ENCODE data around the gene AQP12B.
A peak's percentile ranks its signal among the peaks of the same experiment; 100 is the strongest.

AQP12B gene

GRCh38 chr2:240711701-240712100, 29.0 kb upstream of the AQP12B start:
- Histone ChIP-seq H2BK15ac (replicated peaks; ENCODE audit: low read depth) (no peak overlapping the region), H3K4me3 (ENCODE audit: low read length) (no peak overlapping the region), H3K27me3 (ENCODE audit: insufficient read depth, low read length, poor library complexity) (no peaks in the 10 kb centered on the region), H3K79me2 (ENCODE audit: control insufficient read depth, insufficient read depth, low read length) (no peaks in the 10 kb centered on the region), H3K36me3 (ENCODE audit: control insufficient read depth, insufficient read depth, low read length) (no peaks in the 10 kb centered on the region), H3K4me2 (ENCODE audit: low read length) (no peak overlapping the region), H3K56ac (ENCODE audit: low read length) (no peak overlapping the region), H2BK120ac (ENCODE audit: low read depth, low read length) (no peak overlapping the region), H3K4me1 (ENCODE audit: control insufficient read depth, low read depth, low read length) (no peaks in the 10 kb centered on the region), H3K9ac (ENCODE audit: low read length) (no peak overlapping the region), H3K27ac (ENCODE audit: low read depth, low read length) (no peak overlapping the region), H3K4ac (ENCODE audit: low read depth, low read length) (no peak overlapping the region), H3K79me1 (ENCODE audit: low read length) (no peaks in the 10 kb centered on the region), H4K8ac (ENCODE audit: low read depth, low read length) (no peak overlapping the region), H3K18ac (ENCODE audit: low read length) (no peak overlapping the region), H4K5ac (ENCODE audit: low read length) (no peak overlapping the region), H2BK5ac (ENCODE audit: low read length) (no peak overlapping the region), H3K23ac (ENCODE audit: low read length) (no peak overlapping the region), H2AK5ac (ENCODE audit: low read length) (no peak overlapping the region)
- no CpG with 5 or more reads among the region's 5 CpGs for WGBS (ENCODE audit: extremely low coverage, insufficient coverage, low lambda C conversion rate)
- no peak for DNase-seq

GRCh38 chr2:240711296-240711695, 28.6 kb upstream of the AQP12B start:
- no peak for DNase-seq
- no peak overlapping the region for H3K18ac ChIP-seq (ENCODE audit: low read length)
- H3K56ac ChIP-seq (ENCODE audit: low read length): no peak overlapping the region
- no peak overlapping the region for H3K4me2 ChIP-seq (ENCODE audit: low read length)
- no peak overlapping the region for H2AK5ac ChIP-seq (ENCODE audit: low read length)
- WGBS (ENCODE audit: extremely low coverage, insufficient coverage, low lambda C conversion rate): no CpG with 5 or more reads among the region's 9 CpGs
- H3K23ac ChIP-seq (ENCODE audit: low read length): no peak overlapping the region
- no peaks in the 10 kb centered on the region for H3K4me1 ChIP-seq (ENCODE audit: control insufficient read depth, low read depth, low read length)
- no peak overlapping the region for H4K8ac ChIP-seq (ENCODE audit: low read depth, low read length)
- no peak overlapping the region for H4K5ac ChIP-seq (ENCODE audit: low read length)
- no peak overlapping the region for H2BK5ac ChIP-seq (ENCODE audit: low read length)
- no peak overlapping the region for H3K4ac ChIP-seq (ENCODE audit: low read depth, low read length)
- H2BK120ac ChIP-seq (ENCODE audit: low read depth, low read length): no peak overlapping the region
- H2BK15ac ChIP-seq (replicated peaks; ENCODE audit: low read depth): no peak overlapping the region
- H3K4me3 ChIP-seq (ENCODE audit: low read length): no peak overlapping the region
- no peaks in the 10 kb centered on the region for H3K79me2 ChIP-seq (ENCODE audit: control insufficient read depth, insufficient read depth, low read length)
- no peaks in the 10 kb centered on the region for H3K27me3 ChIP-seq (ENCODE audit: insufficient read depth, low read length, poor library complexity)
- no peaks in the 10 kb centered on the region for H3K79me1 ChIP-seq (ENCODE audit: low read length)
- no peaks in the 10 kb centered on the region for H3K36me3 ChIP-seq (ENCODE audit: control insufficient read depth, insufficient read depth, low read length)
- no peak overlapping the region for H3K9ac ChIP-seq (ENCODE audit: low read length)
- no peak overlapping the region for H3K27ac ChIP-seq (ENCODE audit: low read depth, low read length)

GRCh38 chr2:240708457-240708856, 25.8 kb upstream of the AQP12B start:
- H3K4me1 ChIP-seq (ENCODE audit: control insufficient read depth, low read depth, low read length): no peaks in the 10 kb centered on the region
- no peak for DNase-seq
- H3K27me3 ChIP-seq (ENCODE audit: insufficient read depth, low read length, poor library complexity): no peaks in the 10 kb centered on the region
- no peak overlapping the region for H3K4ac ChIP-seq (ENCODE audit: low read depth, low read length)
- H2AK5ac ChIP-seq (ENCODE audit: low read length): no peak overlapping the region
- no peaks in the 10 kb centered on the region for H3K36me3 ChIP-seq (ENCODE audit: control insufficient read depth, insufficient read depth, low read length)
- no peak overlapping the region for H3K18ac ChIP-seq (ENCODE audit: low read length)
- H3K79me1 ChIP-seq (ENCODE audit: low read length): no peaks in the 10 kb centered on the region
- H3K56ac ChIP-seq (ENCODE audit: low read length): no peak overlapping the region
- H4K5ac ChIP-seq (ENCODE audit: low read length): no peak overlapping the region
- WGBS (ENCODE audit: extremely low coverage, insufficient coverage, low lambda C conversion rate): no CpG with 5 or more reads among the region's 7 CpGs
- no peak overlapping the region for H3K27ac ChIP-seq (ENCODE audit: low read depth, low read length)
- no peak overlapping the region for H2BK120ac ChIP-seq (ENCODE audit: low read depth, low read length)
- no peak overlapping the region for H2BK5ac ChIP-seq (ENCODE audit: low read length)
- no peak overlapping the region for H3K9ac ChIP-seq (ENCODE audit: low read length)
- H2BK15ac ChIP-seq (replicated peaks; ENCODE audit: low read depth): no peak overlapping the region
- no peak overlapping the region for H4K8ac ChIP-seq (ENCODE audit: low read depth, low read length)
- H3K23ac ChIP-seq (ENCODE audit: low read length): no peak overlapping the region
- no peak overlapping the region for H3K4me2 ChIP-seq (ENCODE audit: low read length)
- H3K79me2 ChIP-seq (ENCODE audit: control insufficient read depth, insufficient read depth, low read length): no peaks in the 10 kb centered on the region
- no peak overlapping the region for H3K4me3 ChIP-seq (ENCODE audit: low read length)

- no peak overlapping the region for H3K23ac ChIP-seq (ENCODE audit: low read length)
- H3K56ac ChIP-seq (ENCODE audit: low read length): no peak overlapping the region
- H3K79me2 ChIP-seq (ENCODE audit: control insufficient read depth, insufficient read depth, low read length): no peaks in the 10 kb centered on the region
- no peaks in the 10 kb centered on the region for H3K4me1 ChIP-seq (ENCODE audit: control insufficient read depth, low read depth, low read length)
- no peak overlapping the region for H3K4me2 ChIP-seq (ENCODE audit: low read length)
- no peak overlapping the region for H3K9ac ChIP-seq (ENCODE audit: low read length)
- H4K8ac ChIP-seq (ENCODE audit: low read depth, low read length): no peak overlapping the region
- no peak overlapping the region for H3K4ac ChIP-seq (ENCODE audit: low read depth, low read length)
- H2BK5ac ChIP-seq (ENCODE audit: low read length): no peak overlapping the region
- H3K27ac ChIP-seq (ENCODE audit: low read depth, low read length): no peak overlapping the region
- H4K5ac ChIP-seq (ENCODE audit: low read length): no peak overlapping the region
- H3K4me3 ChIP-seq (ENCODE audit: low read length): no peak overlapping the region
- no peaks in the 10 kb centered on the region for H3K36me3 ChIP-seq (ENCODE audit: control insufficient read depth, insufficient read depth, low read length)
- WGBS (ENCODE audit: extremely low coverage, insufficient coverage, low lambda C conversion rate): no CpG with 5 or more reads among the region's 10 CpGs
- no peak overlapping the region for H3K18ac ChIP-seq (ENCODE audit: low read length)
- no peak for DNase-seq
- no peaks in the 10 kb centered on the region for H3K79me1 ChIP-seq (ENCODE audit: low read length)
- H2BK15ac ChIP-seq (replicated peaks; ENCODE audit: low read depth): no peak overlapping the region
- no peaks in the 10 kb centered on the region for H3K27me3 ChIP-seq (ENCODE audit: insufficient read depth, low read length, poor library complexity)
- no peak overlapping the region for H2AK5ac ChIP-seq (ENCODE audit: low read length)
- no peak overlapping the region for H2BK120ac ChIP-seq (ENCODE audit: low read depth, low read length)
Measured at GRCh38 chr2:240707821-240708220, 25.1 kb upstream of the AQP12B start.

- Histone ChIP-seq H2AK5ac (ENCODE audit: low read length) (no peak overlapping the region), H2BK15ac (replicated peaks; ENCODE audit: low read depth) (no peak overlapping the region), H3K4me1 (ENCODE audit: control insufficient read depth, low read depth, low read length) (no peaks in the 10 kb centered on the region), H3K4me2 (ENCODE audit: low read length) (no peak overlapping the region), H3K27ac (ENCODE audit: low read depth, low read length) (no peak overlapping the region), H2BK5ac (ENCODE audit: low read length) (no peak overlapping the region), H3K36me3 (ENCODE audit: control insufficient read depth, insufficient read depth, low read length) (no peaks in the 10 kb centered on the region), H3K56ac (ENCODE audit: low read length) (no peak overlapping the region), H3K79me2 (ENCODE audit: control insufficient read depth, insufficient read depth, low read length) (no peaks in the 10 kb centered on the region), H4K8ac (ENCODE audit: low read depth, low read length) (no peak overlapping the region), H3K79me1 (ENCODE audit: low read length) (no peaks in the 10 kb centered on the region), H2BK120ac (ENCODE audit: low read depth, low read length) (no peak overlapping the region), H3K18ac (ENCODE audit: low read length) (no peak overlapping the region), H3K9ac (ENCODE audit: low read length) (no peak overlapping the region), H3K4ac (ENCODE audit: low read depth, low read length) (no peak overlapping the region), H3K27me3 (ENCODE audit: insufficient read depth, low read length, poor library complexity) (no peaks in the 10 kb centered on the region), H3K23ac (ENCODE audit: low read length) (no peak overlapping the region), H4K5ac (ENCODE audit: low read length) (no peak overlapping the region), H3K4me3 (ENCODE audit: low read length) (no peak overlapping the region)
- DNase-seq: peak; percentile 26
- WGBS (ENCODE audit: extremely low coverage, insufficient coverage, low lambda C conversion rate): no CpG with 5 or more reads among the region's 15 CpGs
Measured at GRCh38 chr2:240707043-240707756, 24.5 kb upstream of the AQP12B start.

GRCh38 chr2:240705204-240705791, 22.6 kb upstream of the AQP12B start:
- no peak overlapping the region for H2AK5ac ChIP-seq (ENCODE audit: low read length)
- no peak overlapping the region for H3K27ac ChIP-seq (ENCODE audit: low read depth, low read length)
- H4K8ac ChIP-seq (ENCODE audit: low read depth, low read length): no peak overlapping the region
- no peak overlapping the region for H2BK120ac ChIP-seq (ENCODE audit: low read depth, low read length)
- no peak overlapping the region for H2BK15ac ChIP-seq (replicated peaks; ENCODE audit: low read depth)
- H3K9ac ChIP-seq (ENCODE audit: low read length): no peak overlapping the region
- no peak overlapping the region for H3K18ac ChIP-seq (ENCODE audit: low read length)
- no peak overlapping the region for H3K23ac ChIP-seq (ENCODE audit: low read length)
- H3K4me1 ChIP-seq (ENCODE audit: control insufficient read depth, low read depth, low read length): no peaks in the 10 kb centered on the region
- H3K4me2 ChIP-seq (ENCODE audit: low read length): no peak overlapping the region
- H3K4me3 ChIP-seq (ENCODE audit: low read length): no peak overlapping the region
- DNase-seq: no peak
- H3K79me2 ChIP-seq (ENCODE audit: control insufficient read depth, insufficient read depth, low read length): no peaks in the 10 kb centered on the region
- no peaks in the 10 kb centered on the region for H3K79me1 ChIP-seq (ENCODE audit: low read length)
- H3K36me3 ChIP-seq (ENCODE audit: control insufficient read depth, insufficient read depth, low read length): no peaks in the 10 kb centered on the region
- no peak overlapping the region for H4K5ac ChIP-seq (ENCODE audit: low read length)
- H2BK5ac ChIP-seq (ENCODE audit: low read length): no peak overlapping the region
- H3K27me3 ChIP-seq (ENCODE audit: insufficient read depth, low read length, poor library complexity): no peaks in the 10 kb centered on the region
- H3K56ac ChIP-seq (ENCODE audit: low read length): no peak overlapping the region
- no peak overlapping the region for H3K4ac ChIP-seq (ENCODE audit: low read depth, low read length)
- WGBS (ENCODE audit: extremely low coverage, insufficient coverage, low lambda C conversion rate): no CpG with 5 or more reads among the region's 12 CpGs

Data from mesendoderm (in vitro differentiated cells).